G401.6 (cell line): ENCODE results near the gene CPHXL2.
A peak's percentile ranks its signal among the peaks of the same experiment; 100 is the strongest.

ENCODE experiments used
- FAIRE-seq: peaks from 2 replicates; lab custom pipeline; 2012; peaks lifted over from hg19 to GRCh38; lab: Jason Lieb, UNC

CPHXL2 gene

GRCh38 chr16:75676909-75677308 lies at the start of gene CPHXL2:
CPHXL2 (minus strand) TSS chr16:75677009; CDS start chr16:75676999, 10 bp downstream.
- no peak for FAIRE-seq

GRCh38 chr16:75726390-75726789 lies 49.6 kb upstream of the CPHXL2 start, which contains the start of gene CPHXL:
CPHXL (minus strand) TSS chr16:75726490; CDS start chr16:75726442, 48 bp downstream.
- FAIRE-seq, result no peak

GRCh38 chr16:75718452-75718851 lies 41.6 kb upstream of the CPHXL2 start:
- no peak for FAIRE-seq

- FAIRE-seq, result no peak
Observed at GRCh38 chr16:75714661-75715060, 37.9 kb upstream of the CPHXL2 start.

- FAIRE-seq, result no peak
Observed at GRCh38 chr16:75710344-75710743, 33.5 kb upstream of the CPHXL2 start.

GRCh38 chr16:75703306-75703705 lies 26.5 kb upstream of the CPHXL2 start:
- no peak for FAIRE-seq

GRCh38 chr16:75702242-75702641 lies 25.4 kb upstream of the CPHXL2 start:
- FAIRE-seq, result no peak

GRCh38 chr16:75701361-75701760 lies 24.6 kb upstream of the CPHXL2 start, which contains the start of gene DUXB:
DUXB (minus strand) TSS chr16:75701461; CDS start chr16:75701418, 43 bp downstream.
- no peak for FAIRE-seq

GRCh38 chr16:75697571-75697970 lies 20.8 kb upstream of the CPHXL2 start:
- FAIRE-seq, result no peak

GRCh38 chr16:75695708-75696107 lies 18.9 kb upstream of the CPHXL2 start:
- FAIRE-seq, result no peak

- no peak for FAIRE-seq
Observed at GRCh38 chr16:75687361-75687760, 10.6 kb upstream of the CPHXL2 start.

GRCh38 chr16:75682308-75682707 lies 5.5 kb upstream of the CPHXL2 start:
- FAIRE-seq, result no peak

- no peak for FAIRE-seq
Observed at GRCh38 chr16:75679366-75679765, 2.6 kb upstream of the CPHXL2 start.

GRCh38 chr16:75667503-75667902 lies 9.3 kb downstream of the CPHXL2 start:
- FAIRE-seq, result no peak

- no peak for FAIRE-seq
Observed at GRCh38 chr16:75660726-75661302, 16.0 kb downstream of the CPHXL2 start.

GRCh38 chr16:75660321-75660720 lies 16.5 kb downstream of the CPHXL2 start:
- FAIRE-seq, result no peak

- no peak for FAIRE-seq
Observed at GRCh38 chr16:75658175-75658574, 18.6 kb downstream of the CPHXL2 start.

- FAIRE-seq, result no peak
Observed at GRCh38 chr16:75653922-75654321, 22.9 kb downstream of the CPHXL2 start.

- FAIRE-seq, result no peak
Observed at GRCh38 chr16:75648265-75649076, 28.3 kb downstream of the CPHXL2 start.

- peak; percentile 94 for FAIRE-seq
Observed at GRCh38 chr16:75647492-75648264, 29.1 kb downstream of the CPHXL2 start, which contains the start of the genes KARS1 and TERF2IP. KARS1 (minus strand) TSS chr16:75647665; CDS start chr16:75647639, 26 bp downstream. TERF2IP (plus strand) TSS chr16:75647773; CDS start chr16:75647883, 110 bp downstream.

- FAIRE-seq, result no peak
Observed at GRCh38 chr16:75647112-75647491, 29.7 kb downstream of the CPHXL2 start.

- FAIRE-seq, result no peak
Observed at GRCh38 chr16:75644240-75645012, 32.4 kb downstream of the CPHXL2 start.
